Keratinocyte (primary cell): Measurements from ENCODE around the gene ADCY10.

Experiments used
- CTCF ChIP-seq, 3 experiments: IDR thresholded peaks in 1 of 3; conservative IDR thresholded peaks in 1 of 3; optimal IDR thresholded peaks in 1 of 3; 2 replicates in 2 of 3; 3 replicates in 1 of 3; pipeline versions ENCODE3 to v1.5.1; 2011; ENCODE audit warnings: low read length in 3 of 3, mild to moderate bottlenecking in 3 of 3, moderate library complexity in 2 of 3, control low read depth in 1 of 3, inconsistent platforms in 1 of 3; ENCODE audit not compliant: insufficient read depth in 2 of 3; ENCODE audit errors: extremely low read depth in 1 of 3
- EZH2 ChIP-seq: IDR thresholded peaks from one replicate; pipeline ENCODE4 v1.6.1; 2012; ENCODE audit warnings: inconsistent platforms, mild to moderate bottlenecking, low read length, moderate library complexity

- TF ChIP-seq CTCF (optimal IDR thresholded peaks at IDR 0.05 in 1 of 3, IDR thresholded peaks at IDR 0.05 in 1 of 3, conservative IDR thresholded peaks at IDR 0.05 in 1 of 3; ENCODE audit: extremely low read depth in 1 of 3, insufficient read depth in 2 of 3, low read length in 3 of 3) (no peak), EZH2 (no peak)
Observed at GRCh38 chr1:167881069-167881468, 32.9 kb downstream of the ADCY10 start.
